NCI-H748 (cell line): ENCODE measurements around the gene KIAA1210.

Experiments used
- DNase-seq: peaks from one replicate; lab custom pipeline; 2025; ENCODE audit not compliant: unreplicated experiment; lab: John Stamatoyannopoulos, UW

Gene KIAA1210

DNA sequence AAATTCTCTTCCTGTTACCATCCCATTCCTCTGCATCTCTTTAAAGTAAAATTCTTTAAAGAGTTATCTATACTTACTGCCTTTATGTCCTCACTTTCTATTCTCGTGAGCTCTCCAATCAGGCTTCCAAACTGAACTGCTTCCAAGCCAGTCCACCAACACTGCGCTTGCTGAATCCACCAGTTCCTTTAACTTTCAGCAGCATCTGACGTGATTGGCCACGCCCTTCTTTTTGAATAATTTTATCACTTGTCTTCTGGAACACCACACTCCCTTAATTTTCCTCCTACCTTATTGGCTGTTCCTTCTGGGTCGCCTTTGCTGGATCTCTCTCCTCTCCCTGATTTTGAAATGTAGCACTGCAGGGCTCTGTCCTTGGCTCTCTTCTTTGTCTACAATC, at the start of gene KIAA1210:
Gene KIAA1210 (minus strand): TSS at position 163 of the 400 bp plus-strand sequence. CDS start 4,170 bp downstream, outside the sequence.
- DNase-seq, result no peak

DNA sequence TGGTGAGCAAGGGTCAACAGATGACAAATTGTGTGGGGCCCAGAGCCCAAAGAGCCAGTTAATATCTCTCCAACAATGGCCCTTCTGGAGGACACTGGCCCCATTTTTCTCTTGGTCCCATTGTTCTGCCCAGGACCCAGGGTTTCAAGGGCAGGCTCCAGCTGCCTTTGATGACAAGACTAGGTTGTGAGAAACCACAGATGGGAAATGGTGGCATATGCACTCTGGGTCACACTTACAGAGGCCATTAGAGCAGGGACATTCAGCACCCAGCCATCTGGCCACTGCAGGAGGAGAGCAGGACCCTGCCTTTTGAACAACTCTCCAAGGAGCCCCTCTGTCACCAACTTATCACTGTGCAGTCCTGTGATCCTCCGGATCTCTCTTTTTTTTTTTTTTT, 49.7 kb upstream of the KIAA1210 start:
- DNase-seq, result no peak

DNA sequence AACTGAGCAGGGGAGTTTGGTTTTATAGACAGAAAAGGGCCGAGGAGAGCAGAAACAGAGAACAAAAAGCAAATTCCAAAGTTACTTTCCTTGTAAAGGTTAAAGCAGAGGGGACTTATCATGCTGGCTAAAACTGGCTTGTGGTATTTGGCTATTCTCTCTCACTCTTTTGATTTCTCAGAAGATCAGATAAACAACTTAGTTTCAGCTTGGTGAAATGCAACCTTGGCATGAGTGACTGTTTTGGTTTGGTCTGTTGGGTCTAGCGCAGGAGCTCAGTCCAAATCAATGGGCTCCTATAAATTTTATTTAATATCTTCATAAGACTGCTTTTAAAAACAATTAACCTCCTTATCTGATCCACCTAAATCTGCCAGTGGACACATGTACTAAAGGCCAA, 47.3 kb upstream of the KIAA1210 start:
- no peak for DNase-seq

DNA sequence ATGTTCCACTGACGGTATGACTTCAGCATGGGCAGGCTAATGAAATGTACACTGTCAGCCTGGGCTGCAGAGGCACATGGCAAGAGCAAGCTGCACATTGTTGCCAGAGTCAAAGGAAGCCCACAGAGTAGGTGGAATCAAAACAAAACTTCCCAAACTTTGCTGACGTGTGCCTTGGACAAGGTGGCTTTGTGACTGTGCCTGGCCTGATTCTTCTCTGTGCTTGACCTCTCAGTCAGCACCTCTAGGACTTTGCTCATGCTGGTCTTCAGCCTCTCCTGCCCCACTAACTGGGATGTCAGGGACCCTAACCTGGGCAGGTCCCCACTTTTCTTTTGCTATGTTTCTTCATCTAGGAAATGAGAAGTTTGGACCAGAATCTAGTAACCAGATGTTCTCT, 40.5 kb upstream of the KIAA1210 start:
- no peak for DNase-seq

DNA sequence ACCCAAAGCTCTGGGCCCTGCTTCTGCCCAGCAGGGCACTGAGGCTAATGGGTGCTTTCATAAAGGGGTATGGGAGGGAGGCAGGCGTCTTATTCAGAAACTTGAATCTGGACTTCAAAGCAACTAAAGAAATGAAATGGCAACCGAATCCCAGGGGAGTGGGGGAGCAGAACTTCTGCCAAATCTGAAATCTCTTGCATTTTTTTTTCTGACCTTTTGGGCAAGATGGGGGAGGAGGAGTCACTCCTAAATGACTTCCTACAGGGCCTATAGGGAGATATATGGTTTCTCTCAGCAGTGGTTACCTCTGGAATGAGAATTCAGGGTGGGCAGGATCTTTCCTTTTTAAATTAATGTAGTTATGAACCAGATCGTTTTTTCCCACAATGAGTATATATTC, 30.6 kb upstream of the KIAA1210 start:
- no peak for DNase-seq

DNA sequence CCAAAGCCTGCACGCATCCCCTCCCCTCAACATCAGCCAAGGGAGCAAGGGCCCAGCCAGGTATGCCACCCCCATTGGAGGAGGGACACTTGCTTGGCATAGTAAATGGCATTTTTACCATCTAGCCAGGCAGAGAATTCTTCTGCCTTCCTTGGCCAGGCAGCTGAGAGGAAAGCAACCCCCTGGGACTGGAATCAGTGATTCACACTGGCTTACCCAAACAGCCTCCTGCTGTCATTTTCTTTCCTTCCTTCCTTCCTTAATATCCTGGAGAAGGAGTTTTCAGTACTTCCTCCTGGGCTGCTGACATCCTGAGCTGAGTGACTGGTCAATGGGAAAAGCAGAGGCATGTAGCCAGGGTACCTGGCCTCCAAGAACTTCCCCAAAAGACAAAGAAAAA, 28.6 kb upstream of the KIAA1210 start:
- DNase-seq, result no peak

DNA sequence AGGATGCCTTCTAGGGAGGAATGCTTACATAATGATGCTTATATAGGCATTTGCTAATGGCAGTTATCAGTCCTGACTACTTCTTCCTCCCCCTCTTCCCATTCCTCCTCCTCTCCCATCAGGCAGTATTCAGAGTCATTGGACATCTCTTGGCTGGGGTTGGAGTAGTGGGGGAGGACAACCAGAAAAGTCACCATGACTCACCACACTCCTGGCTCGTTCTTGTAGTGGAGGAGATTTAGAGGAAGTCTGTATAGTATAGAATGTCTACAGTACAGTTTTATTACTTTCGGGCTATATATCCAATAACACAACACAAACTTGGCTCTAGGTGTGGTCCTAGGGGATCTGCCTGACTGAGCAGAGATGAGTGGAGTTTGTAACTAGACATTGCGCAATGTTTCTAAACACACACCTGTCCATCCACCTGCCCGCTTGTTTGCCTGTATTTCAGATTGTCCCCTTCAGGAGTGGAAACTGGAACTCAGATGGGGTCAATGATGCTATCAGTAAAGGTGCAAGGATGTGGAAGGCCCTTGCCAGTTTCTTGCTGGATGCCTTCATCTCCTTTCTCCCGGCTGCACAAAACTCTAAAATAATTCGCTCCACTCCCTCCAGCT, 27.9 kb upstream of the KIAA1210 start:
- peak; percentile 37 for DNase-seq

DNA sequence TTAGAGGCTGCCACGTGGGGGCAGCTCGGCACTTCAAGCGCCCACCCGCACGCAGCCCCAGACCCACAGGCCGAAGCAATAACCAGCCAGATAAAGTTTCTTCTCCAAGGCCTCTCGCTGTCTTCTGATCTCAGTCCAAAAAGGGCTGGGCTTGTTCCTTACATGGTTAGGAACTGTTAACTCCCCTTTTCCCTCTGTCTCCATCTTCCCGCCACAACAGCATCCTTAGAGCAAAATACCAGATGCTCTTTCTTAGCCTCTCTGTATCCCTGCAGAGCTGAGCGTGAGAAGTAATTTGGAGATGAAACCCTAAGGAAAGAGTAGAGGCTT, 23.4 kb upstream of the KIAA1210 start:
- no peak for DNase-seq

DNA sequence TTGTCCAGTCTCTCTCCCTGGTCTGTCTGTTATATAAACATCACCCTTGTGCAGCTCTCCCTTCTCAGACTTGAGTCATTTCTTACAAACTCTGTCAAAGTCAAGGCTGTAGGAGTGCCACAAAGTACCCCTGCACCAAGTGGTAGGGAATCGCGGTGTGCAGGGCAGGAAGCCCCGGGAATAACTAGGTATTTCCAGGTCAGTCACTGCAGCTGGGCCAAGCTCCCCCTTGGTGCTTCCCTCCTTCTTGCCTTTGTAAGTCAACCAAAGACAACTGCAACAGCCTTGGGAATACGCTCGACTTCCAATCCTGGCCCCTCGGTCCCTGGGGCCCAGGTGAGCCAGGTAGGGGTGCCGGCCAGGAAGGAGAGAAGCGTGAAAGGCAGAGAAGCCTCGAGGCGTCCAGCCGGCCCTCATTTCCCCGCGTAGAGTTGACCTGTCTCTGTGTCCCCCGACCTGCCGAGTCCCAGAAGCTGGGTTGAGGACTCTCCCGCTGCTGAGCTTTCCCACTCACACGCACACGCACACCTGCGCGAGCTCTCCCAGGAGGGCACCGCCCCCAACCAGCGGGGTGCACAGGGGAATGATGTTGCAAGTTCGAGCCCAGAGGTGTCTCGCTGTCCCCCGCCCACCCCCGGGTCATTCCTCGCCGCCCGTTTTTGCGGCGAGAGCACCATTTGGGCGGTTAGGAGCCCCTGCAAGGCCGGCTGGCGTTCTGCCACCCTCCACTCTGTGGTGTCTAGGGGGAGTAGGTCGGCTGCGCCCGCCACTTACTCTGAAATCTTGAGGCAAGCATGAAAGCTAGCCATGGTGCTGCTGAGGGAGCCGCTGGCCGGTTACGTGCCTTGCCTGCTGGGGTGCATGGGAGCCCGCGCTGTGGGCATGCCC, 22.8 kb upstream of the KIAA1210 start:
- no peak for DNase-seq

DNA sequence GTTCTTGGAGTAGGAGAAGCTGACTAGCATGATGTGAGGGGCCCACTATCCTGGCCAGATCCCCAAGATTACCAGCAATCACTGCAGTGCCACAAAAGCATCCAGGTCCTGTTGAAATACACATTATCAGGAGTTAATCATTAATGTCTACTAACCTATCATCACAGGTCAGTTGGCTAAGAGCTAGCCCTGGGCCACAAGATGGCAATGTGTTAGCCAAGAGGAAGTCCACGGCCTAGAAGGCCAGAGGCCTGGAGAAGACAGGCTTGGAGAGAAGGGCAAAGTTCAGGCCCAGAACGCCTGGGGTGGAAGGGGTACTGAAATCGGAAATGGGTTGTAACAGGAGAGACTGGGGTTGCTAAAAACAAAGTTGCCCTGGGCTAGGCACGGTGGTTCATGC, 19.9 kb upstream of the KIAA1210 start:
- DNase-seq, result no peak

DNA sequence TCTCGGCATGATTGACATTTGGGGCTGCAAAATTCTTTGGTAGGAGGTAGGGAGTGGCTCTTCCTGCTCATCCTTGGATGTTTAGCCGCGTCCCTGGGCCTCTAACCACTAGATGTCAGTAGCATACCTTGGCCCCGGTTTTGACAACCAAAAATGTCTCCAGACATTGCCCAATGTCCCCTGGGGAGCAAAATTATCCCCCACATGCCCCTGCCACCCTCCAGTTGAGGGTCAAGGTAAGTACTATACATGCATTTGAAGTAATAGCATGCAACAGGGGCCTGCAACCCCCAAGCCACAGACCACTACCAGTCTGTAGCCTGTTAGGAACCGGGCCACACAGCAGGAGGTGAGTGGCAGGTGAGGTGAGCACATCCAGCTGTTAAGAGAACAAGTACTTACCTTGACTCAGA, 17.6 kb upstream of the KIAA1210 start:
- no peak for DNase-seq

DNA sequence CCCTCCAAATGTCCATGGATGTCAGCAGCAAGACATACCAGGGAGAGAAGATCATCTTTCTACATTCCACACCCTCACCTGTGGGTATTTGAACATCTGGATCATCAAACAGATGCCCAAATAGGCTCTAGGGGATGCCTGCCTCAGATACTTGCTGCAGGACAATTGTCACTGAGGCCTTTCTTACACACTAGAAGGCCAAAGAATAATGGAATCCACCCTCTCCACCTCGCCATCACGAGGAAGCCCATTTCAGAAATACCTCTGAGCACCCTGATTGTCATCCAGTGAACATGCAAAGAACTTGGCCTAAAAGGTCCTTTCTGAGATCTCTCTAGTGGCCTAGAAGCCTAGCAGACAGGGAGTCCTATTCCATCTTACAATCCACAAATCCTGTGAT, 6.9 kb upstream of the KIAA1210 start:
- no peak for DNase-seq

DNA sequence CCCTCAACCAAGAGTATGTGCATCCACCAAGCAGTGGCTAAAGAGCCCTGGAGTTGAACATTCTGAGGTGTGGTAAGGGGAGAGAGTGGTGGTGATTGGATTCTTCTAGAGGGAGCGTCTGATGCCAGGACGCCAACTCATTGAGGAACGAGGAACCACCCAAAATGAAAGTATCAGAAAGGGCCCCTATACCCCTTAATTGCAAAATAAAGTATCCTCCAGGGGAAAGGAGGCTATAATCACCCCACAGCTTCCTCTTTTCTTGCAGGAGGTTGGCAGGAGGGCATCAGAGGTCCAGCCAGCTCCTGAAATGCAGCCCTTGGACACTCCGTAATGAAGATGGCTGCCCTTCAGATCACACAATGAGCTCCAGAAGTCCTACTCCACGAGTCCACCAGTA, 5.3 kb upstream of the KIAA1210 start:
- no peak for DNase-seq

DNA sequence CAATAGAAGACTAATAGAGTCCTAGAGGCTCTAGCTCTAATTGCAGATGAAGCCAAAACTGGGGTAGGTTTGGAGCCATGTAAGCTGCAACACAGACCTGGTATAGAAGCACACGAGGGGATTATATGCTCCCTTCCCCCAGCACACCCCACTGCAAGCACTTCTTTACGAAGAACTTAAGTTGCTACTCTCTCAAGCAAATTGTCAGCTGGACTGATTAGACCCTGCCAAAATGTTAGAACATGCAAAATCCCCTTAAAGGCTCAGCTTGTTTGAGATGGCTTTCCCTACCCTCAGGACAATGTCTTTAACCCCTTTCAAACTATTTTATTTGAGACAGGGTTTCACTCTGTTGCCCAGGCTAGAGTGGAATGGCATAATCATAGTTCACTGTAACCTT, 4.7 kb upstream of the KIAA1210 start:
- DNase-seq, result no peak

DNA sequence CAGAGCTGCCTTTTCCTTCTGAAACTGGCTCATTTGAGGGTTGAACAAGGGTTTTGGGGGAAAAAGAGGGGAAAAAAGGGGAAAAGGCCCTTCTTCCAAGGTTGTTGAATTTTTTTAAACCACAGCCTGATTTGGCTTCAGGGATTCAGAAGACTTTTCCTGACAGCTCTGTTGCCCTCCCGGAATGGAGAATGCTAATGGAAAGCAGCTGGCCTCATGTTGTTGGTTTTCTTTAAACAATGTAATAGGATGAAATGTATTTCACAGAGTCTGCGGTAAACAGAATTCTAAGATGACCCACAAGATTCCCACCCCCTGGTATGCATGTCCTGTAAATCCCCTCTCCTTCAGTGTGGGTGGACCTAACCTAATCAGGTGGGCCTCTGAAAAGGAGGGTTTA, 3.3 kb upstream of the KIAA1210 start:
- no peak for DNase-seq

DNA sequence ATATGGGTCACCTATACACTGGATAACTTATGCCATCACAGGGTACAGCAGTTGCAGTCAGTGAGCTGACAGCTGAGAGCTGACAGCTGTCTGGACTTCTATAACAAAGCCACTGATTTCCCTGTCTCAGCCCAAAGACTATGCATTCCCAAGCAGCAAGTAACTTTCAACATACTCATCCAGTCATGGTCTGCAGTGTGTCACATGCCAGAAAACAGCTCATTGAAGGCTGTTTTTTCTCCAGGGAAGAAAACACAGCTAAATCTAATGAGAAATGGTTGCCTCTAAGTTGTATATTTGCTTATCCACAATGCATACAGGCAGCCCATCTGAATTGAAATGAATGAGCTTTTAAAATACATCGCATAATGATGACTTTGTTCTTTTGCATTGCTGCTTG, 6.3 kb downstream of the KIAA1210 start:
- DNase-seq, result no peak

DNA sequence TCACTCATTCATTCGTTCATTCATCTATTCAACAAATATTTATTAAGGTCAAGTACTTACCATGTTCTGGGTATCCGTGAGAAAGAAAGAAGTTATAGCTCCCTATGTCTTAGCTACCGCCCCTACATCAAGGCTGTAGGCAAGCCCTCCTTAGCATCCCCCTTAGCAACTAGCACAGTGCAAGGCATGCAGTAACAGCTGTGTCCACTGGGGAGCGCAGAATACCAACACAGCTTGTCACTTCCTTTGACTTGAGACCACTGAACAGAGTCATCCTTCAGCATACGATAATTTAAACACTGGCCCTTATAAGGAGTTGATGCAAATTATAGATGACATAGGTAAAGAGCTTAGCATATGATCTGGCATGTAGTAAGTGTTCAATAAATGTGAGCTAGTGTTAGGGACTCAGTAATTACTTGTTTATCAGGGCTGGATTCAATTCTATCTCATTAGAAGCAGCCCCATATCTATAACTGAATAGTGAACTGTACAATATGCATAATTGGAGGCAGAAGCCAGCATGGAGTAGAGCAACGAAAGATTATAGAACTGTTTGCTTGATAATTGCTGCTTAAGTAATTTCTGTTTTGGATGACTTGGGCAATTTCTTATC, 8.7 kb downstream of the KIAA1210 start:
- DNase-seq, result peak; percentile 71

DNA sequence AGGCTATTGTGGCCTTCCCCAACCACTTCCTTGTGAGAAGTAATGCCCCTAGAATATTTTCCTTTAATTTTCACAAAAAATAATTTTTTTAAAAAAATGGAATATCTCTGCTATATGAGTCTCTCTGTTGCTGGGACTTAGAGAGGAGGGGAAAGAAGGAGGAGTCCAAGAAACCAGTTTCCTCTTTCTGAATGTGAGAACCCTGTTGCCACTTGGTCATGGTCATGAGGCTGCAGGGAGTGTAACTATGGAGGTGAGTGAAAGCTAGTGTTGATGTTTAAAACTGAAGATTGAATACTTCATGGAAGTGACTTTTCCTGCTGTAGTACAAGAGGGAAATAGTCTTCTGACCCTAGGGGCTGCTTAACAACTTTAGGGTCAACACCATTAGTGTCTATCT, 20.4 kb downstream of the KIAA1210 start:
- DNase-seq, result no peak

DNA sequence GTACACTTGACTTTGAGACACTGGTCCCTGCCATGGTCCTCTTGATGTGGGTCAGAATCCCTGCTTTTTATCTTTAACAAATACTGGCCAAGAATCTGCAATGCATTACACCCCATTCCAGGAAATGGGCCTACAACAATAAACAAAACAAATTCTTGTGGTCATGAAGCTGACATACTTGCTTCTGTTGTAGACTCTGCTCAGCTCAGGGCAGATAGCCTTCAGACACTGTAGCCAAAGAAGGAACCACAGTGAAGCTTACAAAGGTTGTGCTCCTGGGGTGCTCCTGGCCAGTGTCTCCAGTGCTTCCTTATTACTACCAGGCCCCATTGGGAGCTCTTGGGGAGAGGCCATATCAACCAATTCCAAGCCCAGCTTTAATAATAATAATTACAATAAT, 21.8 kb downstream of the KIAA1210 start:
- no peak for DNase-seq

DNA sequence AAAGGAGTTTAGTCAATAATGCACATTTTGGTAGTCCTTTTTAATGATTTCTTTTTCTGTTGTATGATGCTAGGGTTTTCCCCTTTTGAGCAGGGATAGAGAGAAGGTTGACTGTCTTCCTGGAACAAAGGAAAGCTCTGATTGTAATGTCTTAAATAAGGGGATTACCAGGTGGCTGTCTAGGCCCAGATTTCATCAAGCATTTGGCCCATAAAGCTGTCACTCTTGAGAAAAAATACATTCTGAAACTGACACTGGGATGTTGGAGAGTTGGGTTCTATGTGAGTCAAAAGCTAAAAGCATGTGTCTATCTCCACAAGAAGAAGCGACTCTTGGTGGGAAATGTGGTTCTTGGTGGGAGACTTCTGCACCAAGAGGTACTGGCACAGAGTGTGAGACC, 26.4 kb downstream of the KIAA1210 start:
- DNase-seq, result no peak

DNA sequence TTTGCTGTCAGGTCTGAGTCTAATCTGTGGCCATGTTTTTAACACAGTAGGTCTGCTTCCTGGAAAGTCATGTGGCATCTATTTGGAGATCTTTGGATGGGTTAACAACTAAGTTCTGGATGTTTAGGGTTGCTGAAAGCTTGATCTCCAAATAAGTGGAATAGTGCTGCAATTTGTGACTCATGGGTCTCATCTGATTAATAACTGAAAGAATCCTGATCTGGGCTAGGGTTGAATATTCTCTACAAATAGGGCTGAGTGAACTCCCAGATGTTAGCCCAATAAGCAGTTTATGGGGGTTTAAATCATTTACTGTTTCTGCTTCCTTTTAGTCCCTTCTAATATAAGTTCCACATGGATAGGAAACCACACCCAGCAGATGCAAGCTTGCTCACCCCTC, 31.7 kb downstream of the KIAA1210 start:
- DNase-seq, result no peak

DNA sequence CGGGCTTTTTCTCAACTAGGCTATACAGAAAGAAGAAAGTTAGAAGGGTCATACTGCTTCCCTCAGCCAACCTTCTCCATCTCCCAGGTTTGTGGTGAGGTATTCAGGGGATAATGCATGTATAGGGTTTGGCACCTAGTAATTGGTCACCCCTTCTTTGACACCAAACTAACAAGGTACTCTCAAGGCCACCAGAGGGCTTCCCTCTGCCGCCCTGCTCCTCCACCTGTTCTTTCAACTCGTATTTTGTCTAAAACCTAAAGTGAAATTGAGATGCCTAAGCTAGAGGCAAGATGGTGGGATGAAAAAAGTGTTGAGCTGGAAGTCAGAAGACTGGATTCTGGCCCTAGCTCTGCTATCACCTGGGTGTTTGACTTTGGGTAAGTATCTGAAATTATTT, 32.8 kb downstream of the KIAA1210 start:
- no peak for DNase-seq
